K562 (cell line): Measurements from ENCODE around the gene NRG2. TPM values are rescaled to one million over a fixed set of nuclear protein-coding genes. Genes with fewer than 3 reads are reported as not detected.

Source experiments
- ATAC-seq: fragments of 200-7000 bp; cut with Tn5 transposase; 3 replicates; pipeline ENCODE4 v1.9.1; 2020; ENCODE audit warnings: moderate library complexity
- BruUV-seq: library from RNA; stranded (reverse); fragments of 400-500 nt; replicated peaks from 2 replicates; lab custom pipeline; 2021; lab: Mats Ljungman, UMichigan
- CTCF ChIA-PET: fragments of 300-600 bp; formaldehyde crosslinking; extraction: SDS; loops from one replicate; lab custom pipeline; 2021; ENCODE audit warnings: low intra/inter-chr PET ratio; lab: Yijun Ruan, JAX
- POLR2A ChIA-PET: fragments of 300-600, 350-650 bp; sonication (Branson Sonifier 250); formaldehyde crosslinking; extraction: SDS; loops from one replicate; lab custom pipeline; 2021; ENCODE audit warnings: antibody characterized with exemption, inconsistent platforms; lab: Yijun Ruan, JAX
- DNase-seq, 4 experiments: peaks; one replicate each; pipeline versions ENCODE4 v3.0.0 to v3.0.0-alpha.2; 2011 to 2018; ENCODE audit warnings: low spot score in 3 of 4, mixed read lengths in 3 of 4; ENCODE audit errors: extremely low read depth in 1 of 4
- FAIRE-seq: peaks from 2 replicates; lab custom pipeline; 2011; peaks lifted over from hg19 to GRCh38; lab: Jason Lieb, UNC
- H2AFZ ChIP-seq: 2 replicates; pipeline ENCODE4 v1.6.0; 2011; ENCODE audit warnings: low read depth, low read length, control low read depth, inconsistent platforms
- H3K27ac ChIP-seq: fragments of 200-600 bp; 3 replicates; pipeline ENCODE4 v1.8.0; 2011; ENCODE audit warnings: low read depth, mild to moderate bottlenecking, control low read depth, inconsistent platforms, low read length, moderate library complexity, mixed read lengths; ENCODE audit errors: extremely low read depth
- H3K27me3 ChIP-seq, 2 experiments: fragments of 300-600 bp in 1 of 2; 2 replicates in 1 of 2; 3 replicates in 1 of 2; pipeline versions ENCODE4 v1.6.0 to v1.8.0; 2011; ENCODE audit warnings: inconsistent platforms in 2 of 2, low read length in 2 of 2, mild to moderate bottlenecking in 1 of 2, mixed read lengths in 1 of 2, moderate library complexity in 1 of 2; ENCODE audit not compliant: control insufficient read depth in 2 of 2, insufficient read depth in 2 of 2
- H3K36me3 ChIP-seq: fragments of 300-600 bp; 3 replicates; pipeline ENCODE4 v1.8.0; 2011; ENCODE audit warnings: mild to moderate bottlenecking, low read length, inconsistent platforms; ENCODE audit not compliant: control insufficient read depth, insufficient read depth
- H3K4me1 ChIP-seq, 2 experiments: fragments of 200-600 bp in 1 of 2; replicated peaks in 1 of 2; 2 replicates in 1 of 2; 3 replicates in 1 of 2; pipeline versions ENCODE4 v1.5.1 to v1.8.0; 2011; ENCODE audit warnings: inconsistent platforms in 2 of 2, low read length in 2 of 2, mild to moderate bottlenecking in 1 of 2, mixed read lengths in 1 of 2, moderate library complexity in 1 of 2; ENCODE audit not compliant: control insufficient read depth in 2 of 2, insufficient read depth in 2 of 2
- H3K4me2 ChIP-seq: 2 replicates; pipeline ENCODE4 v1.6.1; 2011; ENCODE audit warnings: low read length, control low read depth, inconsistent platforms, mixed read lengths; ENCODE audit not compliant: insufficient read depth
- H3K4me3 ChIP-seq: fragments of 200-600 bp; sonication (generic), shearing (Covaris generic); 2 replicates; pipeline ENCODE4 v1.5.1; 2016; ENCODE audit warnings: control low read depth, inconsistent platforms
- H3K79me2 ChIP-seq: fragments of 200-600 bp; 3 replicates; pipeline ENCODE4 v1.8.0; 2011; ENCODE audit warnings: low read length, inconsistent platforms; ENCODE audit not compliant: control insufficient read depth, insufficient read depth
- H3K9ac ChIP-seq, 2 experiments: 2 replicates each; pipeline versions ENCODE4 v1.6.0 to v1.6.1; 2011; ENCODE audit warnings: low read depth in 2 of 2, low read length in 2 of 2, control low read depth in 1 of 2, inconsistent platforms in 1 of 2, mild to moderate bottlenecking in 1 of 2, mixed read lengths in 1 of 2; ENCODE audit not compliant: insufficient read depth in 1 of 2
- H3K9me1 ChIP-seq: one replicate; pipeline ENCODE4 v1.6.0; 2011; ENCODE audit warnings: inconsistent platforms, mild to moderate bottlenecking, low read length, moderate library complexity; ENCODE audit not compliant: control insufficient read depth, insufficient read depth
- H3K9me3 ChIP-seq: replicated peaks from 2 replicates; pipeline ENCODE4 v1.5.1; 2011; ENCODE audit warnings: low read depth, low read length, inconsistent platforms; ENCODE audit not compliant: control insufficient read depth, insufficient read depth
- H4K20me1 ChIP-seq: replicated peaks from 2 replicates; pipeline ENCODE4 v1.6.1; 2011; ENCODE audit warnings: low read length, inconsistent platforms, mixed read lengths; ENCODE audit not compliant: control insufficient read depth, insufficient read depth
- DMBX1 ChIP-seq: fragments of 250-450 bp; sonication (Bioruptor Pico); IDR thresholded peaks from 2 replicates; pipeline ENCODE4 v1.8.0; 2022; ENCODE audit warnings: inconsistent platforms, mild to moderate bottlenecking, moderate library complexity, borderline replicate concordance
- KHSRP ChIP-seq: fragments of 450-650 bp; IDR thresholded peaks from 2 replicates; pipeline ENCODE4 v1.6.1; 2017
- NFRKB ChIP-seq: fragments of 450-650 bp; IDR thresholded peaks from 2 replicates; pipeline ENCODE4 v1.6.1; 2016; ENCODE audit warnings: low read depth
- PCBP2 ChIP-seq: fragments of 200-400 bp; formaldehyde crosslinking; IDR thresholded peaks from 2 replicates; pipeline ENCODE4 v1.6.1; 2018; ENCODE audit warnings: low read length, low read depth, mild to moderate bottlenecking, moderate library complexity; ENCODE audit not compliant: poor library complexity, severe bottlenecking
- PHF8 ChIP-seq: fragments of 200-600 bp; sonication (generic); IDR thresholded peaks from 2 replicates; pipeline ENCODE4 v1.6.1; 2012; ENCODE audit warnings: mixed run types, mild to moderate bottlenecking, inconsistent platforms, low read length, moderate library complexity, borderline replicate concordance
- PPARD ChIP-seq: fragments of 250-450 bp; sonication (Bioruptor Pico); IDR thresholded peaks from 2 replicates; pipeline ENCODE4 v1.8.0; 2022; ENCODE audit warnings: inconsistent platforms, mild to moderate bottlenecking, moderate library complexity
- TEAD2 ChIP-seq: fragments of 450-650 bp; IDR thresholded peaks from 2 replicates; pipeline ENCODE4 v1.6.1; 2016; ENCODE audit warnings: missing genetic modification characterization, control low read depth, missing compliant biosample characterization
- ZNF143 ChIP-seq: sonication (generic); formaldehyde crosslinking; IDR thresholded peaks from 2 replicates; pipeline ENCODE4 v1.9.0; 2022; ENCODE audit warnings: mild to moderate bottlenecking, missing genetic modification reagents
- ZNF41 ChIP-seq: fragments of 250-450 bp; sonication (Bioruptor Pico); conservative IDR thresholded peaks from 2 replicates; pipeline ENCODE4 v1.4.0; 2020; ENCODE audit warnings: mild to moderate bottlenecking
- ZNF785 ChIP-seq: fragments of 250-450 bp; sonication (Bioruptor Pico); IDR thresholded peaks from 2 replicates; pipeline ENCODE4 v1.4.0; 2020; ENCODE audit warnings: mild to moderate bottlenecking
- ZNF830 ChIP-seq: fragments of 250-450 bp; sonication (Bioruptor Pico); IDR thresholded peaks from 2 replicates; pipeline ENCODE4 v1.5.0; 2021; ENCODE audit warnings: mild to moderate bottlenecking
- WGBS: fragments of 100-300 bp; shearing (Covaris generic); methylation state at CpG from one replicate; pipeline ENCODE4 v1.1.6; 2016; ENCODE audit warnings: low coverage, mixed read lengths; ENCODE audit not compliant: insufficient coverage; ENCODE audit errors: missing lambda C conversion rate; 5-methylcytosine and 5-hydroxymethylcytosine counted together
- in situ Hi-C: fragments of 300-500 bp; cut with MboI; formaldehyde crosslinking; loops from 4 replicates; pipeline ENCODE4 v1.15.0; 2018; ENCODE audit warnings: inconsistent platforms, mixed read lengths
- intact Hi-C: fragments of 100-400 bp; cut with micrococcal nuclease; formaldehyde crosslinking; loops from 2 replicates; pipeline ENCODE4 v1.14.2; 2022
- polyA plus RNA-seq, 8 experiments: library from polyadenylated mRNA; depleted of rRNA in 4 of 8; stranded (reverse) in 5 of 8; unstranded in 3 of 8; fragments of >200 nt; fragmentation: Nextera tagmentation in 2 of 8; fragmentation: Illumina TruSeq in 1 of 8; extraction: Ambion mirVana in 2 of 8; extraction: Trizol in 1 of 8; gene quantifications; 2 replicates each; pipeline versions ENCODE4 v1.2.1 to v1.2.3, GENCODE V29; 2011 to 2014; ENCODE audit warnings: inconsistent platforms in 1 of 8, missing spikeins in 1 of 8
- total RNA-seq, 7 experiments: library from RNA; depleted of rRNA in 6 of 7; stranded (reverse); fragments of >200 nt in 6 of 7; fragmentation: Illumina TruSeq in 2 of 7; extraction: Trizol in 2 of 7; gene quantifications; 2 replicates each; pipeline versions ENCODE4 v1.2.1 to v1.2.3, GENCODE V29; 2011 to 2021; ENCODE audit warnings: low replicate concordance in 1 of 7
- TF ChIP-seq, protein P1 (sequence below): IDR thresholded peaks from 2 replicates; pipeline ENCODE4 v1.6.1; 2016; ENCODE audit warnings: missing genetic modification characterization, missing compliant biosample characterization
- TF ChIP-seq, protein P2 (sequence below): fragments of 450-650 bp; conservative IDR thresholded peaks from 2 replicates; pipeline ENCODE4 v1.6.1; 2016; ENCODE audit warnings: missing genetic modification characterization, low read depth, mild to moderate bottlenecking, control low read depth, missing compliant biosample characterization

NRG2 gene
- total and polyA plus RNA-seq, 9 of the 15 experiments (the other 6 are each of a cell fraction or from before 2014, with no cell fraction given) = not detected

DNA sequence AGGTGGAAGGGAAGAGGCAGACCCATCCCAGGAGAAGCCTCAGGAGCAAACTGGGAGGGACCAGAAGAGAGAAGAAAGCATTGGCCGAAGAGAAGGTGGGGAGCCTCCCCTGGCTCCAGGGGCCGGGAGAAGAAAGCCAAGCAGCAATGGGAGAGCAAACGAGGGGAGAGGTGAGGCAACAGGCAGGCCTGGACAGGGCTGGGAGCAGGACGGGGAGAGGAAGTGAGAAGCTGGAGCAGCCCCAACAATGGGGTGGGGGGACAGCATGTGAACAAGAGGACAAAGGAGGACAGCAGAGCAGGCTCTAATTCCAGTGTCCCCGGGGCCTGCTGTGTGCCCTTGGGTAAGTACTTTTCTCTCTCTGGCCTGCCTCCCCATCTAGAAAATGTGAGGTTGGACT lies 132.2 kb downstream of the NRG2 start (continued):
- no peak for TF ChIP-seq DMBX1
- no peak for TF ChIP-seq PHF8
- no peak for TF ChIP-seq ZNF143 (CRISPR knock-in tag)

DNA sequence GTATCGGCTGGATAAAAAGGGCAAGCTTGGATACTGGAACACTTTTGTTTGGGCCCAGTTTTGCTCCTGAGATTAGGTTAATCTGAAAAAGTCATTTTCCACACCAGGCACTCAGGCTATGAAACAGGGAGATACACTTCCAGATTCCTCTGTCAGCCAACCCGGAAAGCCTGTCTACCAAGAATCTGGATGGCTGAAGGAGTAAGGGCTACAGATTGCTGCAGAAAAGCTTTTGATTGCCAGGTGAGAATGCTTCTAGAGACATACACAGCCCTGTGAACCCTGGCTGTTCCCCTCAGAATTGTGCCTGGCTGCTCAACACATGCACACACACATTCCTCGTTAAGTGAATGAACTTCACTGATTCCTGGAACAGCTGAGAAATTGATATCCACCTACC lies 133.1 kb downstream of the NRG2 start:
- H3K27ac ChIP-seq = no peak overlapping the region
- H3K79me2 ChIP-seq = no peaks in the 10 kb centered on the region
- no peak overlapping the region for H2AFZ ChIP-seq
- H3K4me1 ChIP-seq = peaks cover 0 to 1% of the 10 kb centered on the region in 2 experiments; a peak in 1 of 5 replicates
- ChIA-PET POLR2A (interaction anchor here (1.2 kb wide), 1 partner anchor 9 kb away, joined by 3 read pairs; no protein-coding TSS in a partner anchor), CTCF (interaction anchor here (0.6 kb wide), 1 partner anchor 199 kb away, joined by 5 read pairs; no protein-coding TSS in a partner anchor)
- no peak for FAIRE-seq
- no peaks in the 10 kb centered on the region; the same call in 1 of the 2 replicates for H3K9me3 ChIP-seq
- H4K20me1 ChIP-seq = no peaks in the 10 kb centered on the region
- BruUV-seq = no TSS peak
- H3K4me2 ChIP-seq = no peak overlapping the region
- no peaks in the 10 kb centered on the region for H3K9me1 ChIP-seq
- 0% methylated on average over 3 of the region's 3 CpGs for WGBS
- no peak for ATAC-seq
- no peaks in the 10 kb centered on the region for H3K36me3 ChIP-seq
- H3K27me3 ChIP-seq = peaks cover 12 to 41% of the 10 kb centered on the region in 2 experiments; a peak in 4 of 5 replicates
- TF ChIP-seq, protein P1, sequence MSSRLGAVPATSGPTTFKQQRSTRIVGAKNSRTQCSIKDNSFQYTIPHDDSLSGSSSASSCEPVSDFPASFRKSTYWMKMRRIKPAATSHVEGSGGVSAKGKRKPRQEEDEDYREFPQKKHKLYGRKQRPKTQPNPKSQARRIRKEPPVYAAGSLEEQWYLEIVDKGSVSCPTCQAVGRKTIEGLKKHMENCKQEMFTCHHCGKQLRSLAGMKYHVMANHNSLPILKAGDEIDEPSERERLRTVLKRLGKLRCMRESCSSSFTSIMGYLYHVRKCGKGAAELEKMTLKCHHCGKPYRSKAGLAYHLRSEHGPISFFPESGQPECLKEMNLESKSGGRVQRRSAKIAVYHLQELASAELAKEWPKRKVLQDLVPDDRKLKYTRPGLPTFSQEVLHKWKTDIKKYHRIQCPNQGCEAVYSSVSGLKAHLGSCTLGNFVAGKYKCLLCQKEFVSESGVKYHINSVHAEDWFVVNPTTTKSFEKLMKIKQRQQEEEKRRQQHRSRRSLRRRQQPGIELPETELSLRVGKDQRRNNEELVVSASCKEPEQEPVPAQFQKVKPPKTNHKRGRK (tag) = no peak
- TF ChIP-seq TEAD2 (tag) (no peak), KHSRP (no peak), ZNF785 (CRISPR knock-in tag) (no peak), NFRKB (no peak), ZNF830 (CRISPR knock-in tag) (no peak), PHF8 (no peak), PCBP2 (no peak), PPARD (CRISPR knock-in tag) (no peak), ZNF41 (CRISPR knock-in tag) (no peak)
- TF ChIP-seq, protein P2, sequence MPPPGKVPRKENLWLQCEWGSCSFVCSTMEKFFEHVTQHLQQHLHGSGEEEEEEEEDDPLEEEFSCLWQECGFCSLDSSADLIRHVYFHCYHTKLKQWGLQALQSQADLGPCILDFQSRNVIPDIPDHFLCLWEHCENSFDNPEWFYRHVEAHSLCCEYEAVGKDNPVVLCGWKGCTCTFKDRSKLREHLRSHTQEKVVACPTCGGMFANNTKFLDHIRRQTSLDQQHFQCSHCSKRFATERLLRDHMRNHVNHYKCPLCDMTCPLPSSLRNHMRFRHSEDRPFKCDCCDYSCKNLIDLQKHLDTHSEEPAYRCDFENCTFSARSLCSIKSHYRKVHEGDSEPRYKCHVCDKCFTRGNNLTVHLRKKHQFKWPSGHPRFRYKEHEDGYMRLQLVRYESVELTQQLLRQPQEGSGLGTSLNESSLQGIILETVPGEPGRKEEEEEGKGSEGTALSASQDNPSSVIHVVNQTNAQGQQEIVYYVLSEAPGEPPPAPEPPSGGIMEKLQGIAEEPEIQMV = no peak
- in situ Hi-C loops = no loop called here
- intact Hi-C loops = no loop called here
- H3K4me3 ChIP-seq = no peak overlapping the region
- no peak for DNase-seq
- no peak overlapping the region for H3K9ac ChIP-seq
